Adrenal gland (tissue), 12 donors: Measurements from ENCODE around the gene TAF1L. TPM values are rescaled to one million over a fixed set of nuclear protein-coding genes. Genes with fewer than 3 reads are reported as not detected.
"Not testable (repeated sequence)": the region's sequence is repeated elsewhere in the genome, so short reads cannot be mapped to it uniquely, and the experiment has no call there.

Source experiments
- DNase-seq, 7 donors: peaks; one replicate each; pipeline ENCODE4 v3.0.0-alpha.2; 2019 to 2020
- H3K27ac ChIP-seq, 5 donors: fragments of 200-600 bp; sonication (generic) in 4 of 5; 1 replicate in 3 of 5; 2 replicates in 2 of 5; pipeline versions ENCODE4 v1.5.1 to v1.8.0; 2016 to 2020; ENCODE audit warnings: mild to moderate bottlenecking in 1 of 5
- H3K27me3 ChIP-seq: fragments of 200-600 bp; 2 replicates; pipeline ENCODE4 v1.8.0; 2021
- H3K36me3 ChIP-seq, 2 donors: fragments of 200-600 bp; replicated peaks in 1 of 2; 1 replicate in 1 of 2; 2 replicates in 1 of 2; pipeline versions ENCODE4 v1.5.1 to v1.8.0; 2018 to 2022
- H3K4me1 ChIP-seq, 2 donors: fragments of 200-600 bp; replicated peaks in 1 of 2; 1 replicate in 1 of 2; 2 replicates in 1 of 2; pipeline versions ENCODE4 v1.5.1 to v1.8.0; 2018 to 2021
- H3K4me3 ChIP-seq, 4 donors: fragments of 200-600 bp; sonication (generic) in 3 of 4; one replicate each; pipeline ENCODE4 v1.5.1; 2016 to 2018
- H3K9me3 ChIP-seq, 3 donors: fragments of 200-600 bp; sonication (generic) in 1 of 3; replicated peaks in 1 of 3; 1 replicate in 2 of 3; 2 replicates in 1 of 3; pipeline versions ENCODE4 v1.5.1 to v1.8.0; 2016 to 2021
- CTCF ChIP-seq, 6 experiments: fragments of 450-650 bp in 4 of 6; fragments of 200-600 bp in 2 of 6; sonication (generic) in 1 of 6; IDR thresholded peaks; 1 replicate in 5 of 6; 2 replicates in 1 of 6; pipeline versions ENCODE4 v1.5.1 to v1.8.0; 2016 to 2021; ENCODE audit warnings: antibody characterized with exemption in 6 of 6, mild to moderate bottlenecking in 2 of 6, moderate library complexity in 1 of 6
- POLR2A ChIP-seq, 2 donors: fragments of 450-650 bp; IDR thresholded peaks; one replicate each; pipeline ENCODE4 v1.6.1; 2017; ENCODE audit warnings: antibody characterized with exemption in 2 of 2, mild to moderate bottlenecking in 2 of 2, moderate library complexity in 1 of 2
- WGBS, 4 donors: extraction: QIAGEN DNeasy Blood & Tissue Kit in 2 of 4; methylation state at CpG; one replicate each; pipeline versions ENCODE4 v1.1.5 to v1.1.7; 2013 to 2017; 5-methylcytosine and 5-hydroxymethylcytosine counted together
- intact Hi-C, 2 donors: fragments of 100-400 bp; cut with DNase I; formaldehyde crosslinking; loops; one replicate each; pipeline versions ENCODE4 v1.14.1 to v1.15.0; 2022 to 2023
- polyA plus RNA-seq, 3 donors: library from polyadenylated mRNA; stranded (reverse); fragments of 200-250 nt in 2 of 3; fragments of 350-450 nt in 1 of 3; fragmentation: Illumina TruSeq in 1 of 3; extraction: RNeasy Lipid Tissue Mini Kit (QIAGEN cat#74804) in 1 of 3; gene quantifications; one replicate each; pipeline ENCODE4 v1.2.3, GENCODE V29; 2013 to 2014
- total RNA-seq, 9 donors: library from RNA; depleted of rRNA in 4 of 9; stranded (reverse); fragments of >200 nt in 4 of 9; fragments of 120-200 nt in 1 of 9; fragmentation: NEBNext Ultra II Directional in 1 of 9; extraction: Animal tissue kit (Norgen Biotek cat#: 25700) in 1 of 9; gene quantifications; one replicate each; pipeline versions ENCODE4 v1.1.0 to v1.2.4, GENCODE V29; 2013 to 2023
- donor health status: healthy with polysubstance abuse.
- donor health status: Bipolar disorder and iron deficiency.
- donor health status: DM: yes; HTN: yes; CAD: no.
- donor health status: DM: no; HTN: no; CAD: no.
- donor health status: DM: no; HTN: no; CAD: no.
- donor health status: DM: yes; HTN: yes; CAD: no.

TAF1L gene
- total and polyA plus RNA-seq, 12 donors: 0.04 TPM; not detected in 11

GRCh38 chr9:32618261-32618660 lies 17.2 kb downstream of the TAF1L start:
- Histone ChIP-seq H3K27me3 (peaks cover 9% of the 10 kb centered on the region), H3K9me3 (no peaks in the 10 kb centered on the region), H3K36me3 (no peaks in the 10 kb centered on the region), H3K4me1 (no peaks in the 10 kb centered on the region), H3K4me3 (no peak overlapping the region), H3K27ac (no peak overlapping the region)
- intact Hi-C loops: no loop called here
- DNase-seq: no peak
- 60 to 75% (median 65%) methylated on average over 5 of the region's 5 CpGs for WGBS, 4 donors
- TF ChIP-seq CTCF (IDR thresholded peaks at IDR 0.05) (no peak), POLR2A (IDR thresholded peaks at IDR 0.05) (no peak)

GRCh38 chr9:32606811-32607210 lies 28.7 kb downstream of the TAF1L start:
- intact Hi-C loops: no loop called here
- no peaks in the 10 kb centered on the region for H3K9me3 ChIP-seq
- no peaks in the 10 kb centered on the region for H3K36me3 ChIP-seq
- H3K27ac ChIP-seq: no peak overlapping the region
- DNase-seq: no peak
- WGBS, 4 donors: 52 to 65% (median 59%) methylated on average over 2 of the region's 2 CpGs
- H3K27me3 ChIP-seq: no peaks in the 10 kb centered on the region
- no peak for TF ChIP-seq CTCF (IDR thresholded peaks at IDR 0.05)
- no peak for TF ChIP-seq POLR2A (IDR thresholded peaks at IDR 0.05)
- no peaks in the 10 kb centered on the region for H3K4me1 ChIP-seq
- no peak overlapping the region for H3K4me3 ChIP-seq

GRCh38 chr9:32603914-32604852 lies 31.3 kb downstream of the TAF1L start:
- Histone ChIP-seq H3K27me3 (no peaks in the 10 kb centered on the region), H3K36me3 (no peaks in the 10 kb centered on the region), H3K27ac (no peak overlapping the region), H3K4me1 (no peaks in the 10 kb centered on the region), H3K9me3 (no peaks in the 10 kb centered on the region), H3K4me3 (no peak overlapping the region)
- intact Hi-C loops: no loop called here
- WGBS, 4 donors: 65 to 70% (median 68%) methylated on average over 12 of the region's 12 CpGs
- TF ChIP-seq CTCF (IDR thresholded peaks at IDR 0.05) (no peak), POLR2A (IDR thresholded peaks at IDR 0.05) (no peak)
- no peak for DNase-seq

- H3K36me3 ChIP-seq, intact Hi-C loops, DNase-seq, H3K9me3 ChIP-seq, H3K27me3 ChIP-seq, H3K27ac ChIP-seq, H3K4me1 ChIP-seq, H3K4me3 ChIP-seq: not testable (repeated sequence)
- 61 to 75% (median 65%) methylated on average over 3 of the region's 3 CpGs for WGBS, 4 donors
Measured at GRCh38 chr9:32599021-32599420, 36.4 kb downstream of the TAF1L start.

- no peak for DNase-seq
- H3K36me3 ChIP-seq: no peaks in the 10 kb centered on the region
- TF ChIP-seq CTCF (IDR thresholded peaks at IDR 0.05) (no peak), POLR2A (IDR thresholded peaks at IDR 0.05) (no peak)
- H3K4me1 ChIP-seq: no peaks in the 10 kb centered on the region
- H3K27ac ChIP-seq: no peak overlapping the region
- H3K4me3 ChIP-seq: no peak overlapping the region
- intact Hi-C loops: no loop called here
- H3K9me3 ChIP-seq: no peaks in the 10 kb centered on the region
- H3K27me3 ChIP-seq: no peaks in the 10 kb centered on the region
Measured at GRCh38 chr9:32596936-32597335, 38.5 kb downstream of the TAF1L start.
